NCI-H128 (cell line): Measurements from ENCODE around the gene TRMT112.

Experiments used
- DNase-seq: peaks from one replicate; lab custom pipeline; 2025; ENCODE audit not compliant: unreplicated experiment; lab: John Stamatoyannopoulos, UW

The TRMT112 gene

GRCh38 chr11:64294774-64295173 is 22.6 kb downstream of the TRMT112 start:
- no peak for DNase-seq

GRCh38 chr11:64292460-64293254 is 24.7 kb downstream of the TRMT112 start:
- no peak for DNase-seq

- DNase-seq = no peak
Measured at GRCh38 chr11:64291752-64292459, 25.5 kb downstream of the TRMT112 start.

GRCh38 chr11:64291262-64291751 is 26.1 kb downstream of the TRMT112 start, which contains the start of gene KCNK4:
KCNK4 (plus strand) TSS chr11:64291302; CDS start chr11:64293019, 1,717 bp downstream.
- DNase-seq = no peak

- no peak for DNase-seq
Measured at GRCh38 chr11:64290352-64291261, 26.8 kb downstream of the TRMT112 start.

GRCh38 chr11:64289002-64289564 is 28.3 kb downstream of the TRMT112 start:
- DNase-seq = no peak

- no peak for DNase-seq
Measured at GRCh38 chr11:64288353-64288750, 29.0 kb downstream of the TRMT112 start.

GRCh38 chr11:64287676-64288352 is 29.5 kb downstream of the TRMT112 start:
- DNase-seq = no peak

- no peak for DNase-seq
Measured at GRCh38 chr11:64286801-64287159, 30.6 kb downstream of the TRMT112 start.

- no peak for DNase-seq
Measured at GRCh38 chr11:64285885-64286800, 31.2 kb downstream of the TRMT112 start.

GRCh38 chr11:64284962-64285884 is 32.1 kb downstream of the TRMT112 start, which contains the start of gene GPR137:
GPR137 (plus strand) TSS chr11:64285848; CDS start chr11:64286525, 677 bp downstream.
- DNase-seq = peak; percentile 66

GRCh38 chr11:64284048-64284961 is 33.1 kb downstream of the TRMT112 start, which contains the start of gene BAD:
BAD (minus strand) TSS chr11:64284665; CDS start chr11:64284368, 297 bp downstream.
- peak; percentile 88 for DNase-seq

GRCh38 chr11:64283092-64283491 is 34.3 kb downstream of the TRMT112 start:
- DNase-seq = no peak

- DNase-seq = no peak
Measured at GRCh38 chr11:64281957-64282770, 35.2 kb downstream of the TRMT112 start.

- no peak for DNase-seq
Measured at GRCh38 chr11:64278576-64279190, 38.7 kb downstream of the TRMT112 start.
